Suppressor macrophage treated with lipopolysaccharide for 1 hour (primary cell): ENCODE results near the gene PAX5.
"Not testable (repeated sequence)": the region's sequence is repeated elsewhere in the genome, so short reads cannot be mapped to it uniquely, and the experiment has no call there.

Experiments used
- DNase-seq, 3 donors: peaks; one replicate each; pipeline ENCODE4 v3.0.0-alpha.2; 2020 to 2022

The PAX5 gene

GRCh38 chr9:36873247-36873875, 160.7 kb downstream of the PAX5 start:
- peak; percentile 62 to 83 (median 70) for DNase-seq

GRCh38 chr9:36872641-36873040, 161.4 kb downstream of the PAX5 start:
- no peak for DNase-seq

- DNase-seq = no peak
These were observed 162.5 kb downstream of the PAX5 start for GRCh38 chr9:36871606-36872005.

- DNase-seq = no peak
These were observed 163.1 kb downstream of the PAX5 start for GRCh38 chr9:36870960-36871359.

GRCh38 chr9:36869605-36870004, 164.5 kb downstream of the PAX5 start:
- DNase-seq = not testable (repeated sequence)

- no peak for DNase-seq
These were observed 165.3 kb downstream of the PAX5 start for GRCh38 chr9:36868586-36869282.

GRCh38 chr9:36867672-36868471, 166.2 kb downstream of the PAX5 start:
- DNase-seq = no peak

GRCh38 chr9:36867241-36867640, 166.8 kb downstream of the PAX5 start:
- no peak for DNase-seq

GRCh38 chr9:36866840-36867239, 167.2 kb downstream of the PAX5 start:
- no peak for DNase-seq

- DNase-seq = no peak
These were observed 168.1 kb downstream of the PAX5 start for GRCh38 chr9:36865731-36866635.

GRCh38 chr9:36864491-36865410, 169.3 kb downstream of the PAX5 start:
- DNase-seq = no peak

GRCh38 chr9:36862206-36863145, 171.6 kb downstream of the PAX5 start:
- DNase-seq = peak; percentile 35 to 47 (median 44)

- DNase-seq = no peak
These were observed 172.4 kb downstream of the PAX5 start for GRCh38 chr9:36861528-36862205.

GRCh38 chr9:36858805-36859375, 175.2 kb downstream of the PAX5 start:
- DNase-seq = no peak

- DNase-seq = peak in 2 of 3 donors; percentile 30 to 60
These were observed 178.4 kb downstream of the PAX5 start for GRCh38 chr9:36855448-36856315.

- no peak for DNase-seq
These were observed 179.3 kb downstream of the PAX5 start for GRCh38 chr9:36854751-36855150.

GRCh38 chr9:36854034-36854433, 180.0 kb downstream of the PAX5 start:
- DNase-seq = no peak

GRCh38 chr9:36853233-36853632, 180.8 kb downstream of the PAX5 start:
- no peak for DNase-seq
